NCI-H1436 (cell line): Measurements from ENCODE around the gene PRAMEF33.
"Not testable (repeated sequence)": the region's sequence is repeated elsewhere in the genome, so short reads cannot be mapped to it uniquely, and the experiment has no call there.

Experiments
- DNase-seq: peaks from one replicate; lab custom pipeline; 2025; lab: John Stamatoyannopoulos, UW

Gene PRAMEF33

GRCh38 chr1:13303239-13303638 lies at the start of gene PRAMEF33:
PRAMEF33 (plus strand) TSS chr1:13303539; CDS start chr1:13305955, 2,416 bp downstream.
- not testable (repeated sequence) for DNase-seq

DNA sequence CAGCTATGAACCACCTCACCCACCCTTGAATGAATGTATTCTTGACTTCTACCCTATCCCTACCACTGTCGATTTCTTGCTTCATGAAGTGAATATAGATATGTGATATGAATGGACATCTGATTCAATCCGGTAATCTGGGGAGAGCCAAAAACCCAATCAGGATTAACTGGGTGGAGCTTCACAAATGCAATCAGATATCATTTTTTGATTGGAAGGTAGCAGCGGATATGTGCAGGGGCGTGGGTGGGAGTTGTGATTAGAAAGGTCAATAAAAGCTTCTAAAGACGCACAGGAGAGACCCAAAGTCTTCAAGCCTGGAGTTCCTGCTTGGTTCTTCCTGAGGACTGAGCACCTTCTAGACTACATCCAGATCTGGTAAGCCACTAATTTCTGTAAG lies 49.4 kb upstream of the PRAMEF33 start, which contains the start of gene PRAMEF5:
Gene PRAMEF5 (plus strand): TSS at position 301 of the 400 bp plus-strand sequence. CDS start 5,071 bp downstream, outside the sequence.
- DNase-seq = not testable (repeated sequence)

DNA sequence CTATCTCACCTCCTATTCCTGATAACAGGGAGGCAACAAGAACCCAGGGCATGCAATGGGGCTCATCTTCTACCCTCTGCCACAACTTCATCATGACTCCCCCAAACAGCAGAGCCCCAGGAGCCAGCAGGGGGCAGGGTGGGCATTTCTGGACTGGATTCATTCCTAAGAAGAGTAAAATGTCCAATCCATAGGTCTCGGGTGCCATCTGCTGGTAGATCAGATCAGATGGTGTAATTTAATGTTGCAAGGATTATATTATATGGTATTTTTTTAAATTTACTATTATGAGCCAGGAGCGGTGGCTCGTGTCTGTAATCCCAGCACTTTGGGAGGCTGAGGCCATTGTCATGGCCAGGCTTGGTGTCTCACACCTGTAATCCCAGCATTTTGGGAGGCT lies 38.2 kb upstream of the PRAMEF33 start:
- not testable (repeated sequence) for DNase-seq

DNA sequence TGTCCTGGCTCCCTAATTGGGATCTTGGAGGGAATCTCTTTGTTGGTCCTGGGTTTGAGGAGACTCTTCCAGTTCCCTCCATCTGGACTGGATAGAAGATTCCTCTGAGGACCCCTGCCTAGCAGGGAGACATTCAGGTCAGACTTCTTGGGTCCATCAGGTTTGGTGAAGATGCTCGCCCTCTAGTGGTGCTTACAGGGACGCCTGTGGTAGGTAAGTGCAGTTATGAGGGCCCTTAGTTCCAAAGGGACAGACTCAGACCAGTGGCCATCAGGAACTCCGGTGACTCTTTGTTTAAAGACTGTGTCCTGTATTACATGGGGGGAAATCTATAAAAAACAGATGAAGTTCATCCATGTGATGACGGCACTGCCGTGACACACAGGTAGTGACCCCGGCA lies 26.3 kb upstream of the PRAMEF33 start:
- DNase-seq = not testable (repeated sequence)

- not testable (repeated sequence) for DNase-seq
These were observed 23.7 kb upstream of the PRAMEF33 start for GRCh38 chr1:13279617-13280016.

DNA sequence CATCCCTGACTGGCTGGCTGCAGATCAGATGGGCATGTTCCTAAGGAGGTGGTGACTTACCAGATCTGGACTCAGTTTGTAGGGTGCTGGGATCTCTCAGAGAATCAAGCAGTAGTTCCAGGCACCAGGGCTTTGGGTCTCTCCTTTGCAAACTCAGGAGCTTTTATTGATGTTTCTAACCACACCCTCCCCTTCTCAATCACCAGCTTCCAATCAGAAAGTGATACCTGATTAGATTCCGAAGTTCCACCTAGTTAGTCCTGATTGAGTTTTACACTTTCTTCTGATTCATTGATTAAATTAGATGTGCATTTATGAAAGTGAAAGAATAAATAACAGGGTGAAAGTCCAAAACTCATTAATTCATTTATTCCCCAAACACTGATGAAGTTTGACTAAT lies 18.3 kb upstream of the PRAMEF33 start, which contains the start of gene PRAMEF8:
Gene PRAMEF8 (minus strand): TSS at position 101 of the 400 bp plus-strand sequence. CDS start 1,046 bp downstream, outside the sequence.
- not testable (repeated sequence) for DNase-seq

DNA sequence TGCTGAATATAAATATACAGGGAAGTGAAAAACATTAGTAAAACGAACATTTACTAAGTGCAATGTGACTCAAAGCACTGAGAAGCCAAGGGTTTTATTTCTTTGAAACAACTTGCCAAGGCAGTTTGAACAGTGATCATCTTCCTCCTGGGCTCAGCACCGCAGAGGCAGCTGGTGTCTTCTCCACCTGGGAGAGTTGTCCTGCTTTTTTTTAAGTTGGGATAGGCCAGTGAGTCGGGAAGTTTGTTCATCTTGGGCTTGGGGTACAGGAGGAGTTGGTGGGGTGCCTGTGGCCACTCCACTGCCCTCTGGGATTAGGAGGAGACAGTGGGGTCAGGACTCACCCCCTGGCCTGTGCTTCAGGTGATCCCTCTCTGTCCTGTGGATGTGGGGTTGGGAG lies 14.3 kb upstream of the PRAMEF33 start:
- DNase-seq = not testable (repeated sequence)

GRCh38 chr1:13297216-13297931 lies 6.0 kb upstream of the PRAMEF33 start:
- DNase-seq = not testable (repeated sequence)

DNA sequence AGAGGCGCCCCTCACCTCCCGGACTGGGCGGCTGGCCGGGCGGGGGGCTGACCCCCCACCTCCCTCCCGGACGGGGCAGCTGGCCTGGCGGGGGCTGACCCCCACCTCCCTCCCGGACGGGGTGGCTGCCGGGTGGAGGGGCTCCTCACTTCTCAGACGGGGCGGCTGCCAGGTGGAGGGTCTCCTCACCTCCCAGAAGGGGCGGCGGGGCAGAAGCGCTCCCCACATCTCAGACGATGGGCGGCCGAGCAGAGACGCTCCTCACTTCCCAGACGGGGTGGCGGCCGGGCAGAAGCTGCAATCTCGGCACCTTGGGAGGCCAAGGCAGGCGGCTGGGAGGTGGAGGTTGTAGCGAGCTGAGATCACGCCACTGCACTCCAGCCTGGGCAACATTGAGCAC lies 4.6 kb upstream of the PRAMEF33 start:
- not testable (repeated sequence) for DNase-seq

GRCh38 chr1:13302197-13302596 lies 1.1 kb upstream of the PRAMEF33 start:
- not testable (repeated sequence) for DNase-seq

DNA sequence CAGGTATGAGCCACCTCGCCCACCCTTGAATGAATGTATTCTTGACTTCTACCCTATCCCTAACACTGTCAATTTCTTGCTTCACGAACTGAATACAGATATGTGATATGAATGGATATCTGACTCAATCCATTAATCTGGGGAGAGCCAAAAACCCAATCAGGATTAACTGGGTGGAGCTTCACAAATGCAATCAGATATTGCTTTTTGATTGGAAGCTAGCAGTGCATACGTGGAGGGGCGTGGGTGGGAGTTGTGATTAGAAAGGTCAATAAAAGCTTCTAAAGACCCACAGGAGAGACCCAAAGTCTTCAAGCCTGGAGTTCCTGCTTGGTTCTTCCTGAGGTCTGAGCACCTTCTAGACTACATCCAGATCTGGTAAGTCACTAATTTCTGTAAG lies 11.9 kb downstream of the PRAMEF33 start, which contains the start of gene PRAMEF15:
Gene PRAMEF15 (plus strand): TSS at position 301 of the 400 bp plus-strand sequence. CDS start 2,827 bp downstream, outside the sequence.
- not testable (repeated sequence) for DNase-seq

DNA sequence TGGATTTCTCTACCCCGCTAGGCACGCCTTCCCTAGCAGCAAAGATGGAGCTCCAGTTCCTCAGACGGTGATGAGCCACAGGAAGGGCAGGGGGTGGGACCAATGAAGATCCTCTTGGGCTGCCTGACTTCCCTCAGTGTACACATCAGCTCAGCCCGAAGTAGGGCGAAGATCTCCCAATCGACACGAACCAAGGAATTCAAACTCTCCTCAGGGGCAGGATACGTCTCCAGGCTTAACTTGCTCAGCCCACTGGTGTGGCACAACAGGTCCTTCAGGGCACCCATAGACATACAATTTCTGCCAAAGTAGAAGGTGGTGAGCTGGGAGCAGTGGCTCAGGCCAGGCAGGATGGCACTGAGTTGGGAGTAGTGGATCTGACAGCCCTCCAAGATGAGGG lies 39.2 kb downstream of the PRAMEF33 start:
- not testable (repeated sequence) for DNase-seq

- DNase-seq = not testable (repeated sequence)
These were observed 43.7 kb downstream of the PRAMEF33 start, which contains the start of gene PRAMEF14 for GRCh38 chr1:13347034-13347433. PRAMEF14 (minus strand) TSS chr1:13347134; CDS start chr1:13345314, 1,820 bp downstream.

GRCh38 chr1:13353476-13353875 lies 50.1 kb downstream of the PRAMEF33 start:
- not testable (repeated sequence) for DNase-seq

DNA sequence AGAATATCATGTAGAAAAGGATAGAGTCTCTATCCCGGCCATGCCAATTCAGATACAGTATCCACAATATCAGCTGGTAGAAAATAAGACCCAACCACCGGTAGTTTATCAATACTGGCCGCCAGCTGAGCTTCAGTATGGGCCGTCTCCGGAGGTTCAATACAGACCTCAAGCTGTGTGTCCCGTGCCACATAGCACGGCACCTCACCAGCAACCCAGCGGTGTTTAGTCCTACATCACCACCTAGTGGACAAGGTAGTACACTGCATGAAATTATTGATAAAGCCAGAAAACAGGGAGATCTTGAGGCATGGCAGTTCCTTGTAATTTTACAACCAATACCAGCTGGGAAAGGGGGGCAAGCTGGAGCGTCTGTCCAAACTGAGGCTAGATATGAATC lies 51.1 kb downstream of the PRAMEF33 start:
- not testable (repeated sequence) for DNase-seq

- peak; percentile 35 for DNase-seq
These were observed 53.4 kb downstream of the PRAMEF33 start for GRCh38 chr1:13356774-13357173.
